GM18868 (cell line): ENCODE data around the gene FAT4.

ENCODE experiments used
- ATAC-seq: cut with Tn5 transposase; IDR thresholded peaks from one replicate; pipeline ENCODE4 v1.9.1; 2021; ENCODE audit warnings: mild to moderate bottlenecking, moderate library complexity; ENCODE audit not compliant: unreplicated experiment

FAT4 gene

GRCh38 chr4:125314676-125315575 lies at the start of gene FAT4:
TSS of gene FAT4 (plus strand) at chr4:125314955. CDS start at chr4:125316412, 1,457 bp downstream.
- ATAC-seq: peak; percentile 85

GRCh38 chr4:125265846-125266245 lies 48.9 kb upstream of the FAT4 start:
- ATAC-seq: no peak

- ATAC-seq: no peak
These were observed 47.7 kb upstream of the FAT4 start for GRCh38 chr4:125266901-125267604.

GRCh38 chr4:125267630-125268029 lies 47.1 kb upstream of the FAT4 start:
- ATAC-seq: no peak

- ATAC-seq: no peak
These were observed 46.5 kb upstream of the FAT4 start for GRCh38 chr4:125268068-125268755.

GRCh38 chr4:125276811-125277210 lies 37.9 kb upstream of the FAT4 start:
- ATAC-seq: no peak

GRCh38 chr4:125277790-125278189 lies 37.0 kb upstream of the FAT4 start:
- no peak for ATAC-seq

GRCh38 chr4:125280892-125281403 lies 33.8 kb upstream of the FAT4 start:
- no peak for ATAC-seq

GRCh38 chr4:125283707-125284279 lies 31.0 kb upstream of the FAT4 start:
- ATAC-seq: peak; percentile 65

GRCh38 chr4:125297116-125297515 lies 17.6 kb upstream of the FAT4 start:
- ATAC-seq: no peak

GRCh38 chr4:125303058-125303457 lies 11.7 kb upstream of the FAT4 start:
- ATAC-seq: no peak

- ATAC-seq: no peak
These were observed 10.9 kb upstream of the FAT4 start for GRCh38 chr4:125303821-125304220.

GRCh38 chr4:125306112-125306511 lies 8.6 kb upstream of the FAT4 start:
- no peak for ATAC-seq

GRCh38 chr4:125306533-125306932 lies 8.2 kb upstream of the FAT4 start:
- no peak for ATAC-seq

GRCh38 chr4:125311503-125311902 lies 3.3 kb upstream of the FAT4 start:
- no peak for ATAC-seq

GRCh38 chr4:125313497-125313896 lies 1.3 kb upstream of the FAT4 start:
- peak; percentile 57 for ATAC-seq

- no peak for ATAC-seq
These were observed 627 bp upstream of the FAT4 start for GRCh38 chr4:125313989-125314667.

- ATAC-seq: no peak
These were observed 1.0 kb downstream of the FAT4 start for GRCh38 chr4:125315576-125316400.

- no peak for ATAC-seq
These were observed 1.6 kb downstream of the FAT4 start for GRCh38 chr4:125316401-125316790.
